SK-N-SH treated with all-trans-retinoic acid at 6 μM for 48 hours (cell line): Measurements from ENCODE around the gene TBC1D2B.
A peak's percentile ranks its signal among the peaks of the same experiment; 100 is the strongest.
"Not testable (repeated sequence)": the region's sequence is repeated elsewhere in the genome, so short reads cannot be mapped to it uniquely, and the experiment has no call there.

ENCODE experiments used
- ATAC-seq: fragments of 200-7000 bp; cut with Tn5 transposase; 3 replicates; pipeline ENCODE4 v1.9.1; 2020; ENCODE audit warnings: mild to moderate bottlenecking, moderate library complexity
- ARNTL ChIP-seq: fragments of 450-650 bp; formaldehyde crosslinking; IDR thresholded peaks from 2 replicates; pipeline ENCODE4 v1.5.0; 2020; ENCODE audit warnings: low read depth, mild to moderate bottlenecking, moderate library complexity, borderline replicate concordance
- BACH2 ChIP-seq: fragments of 250-450 bp; sonication (Bioruptor Pico); IDR thresholded peaks from 2 replicates; pipeline ENCODE4 v1.9.0; 2021; ENCODE audit warnings: mild to moderate bottlenecking, borderline replicate concordance
- CSDC2 ChIP-seq: fragments of 250-450 bp; sonication (Bioruptor Pico); IDR thresholded peaks from 2 replicates; pipeline ENCODE4 v1.5.0; 2020; ENCODE audit warnings: mild to moderate bottlenecking, moderate library complexity
- GLIS3 ChIP-seq: fragments of 250-450 bp; sonication (Bioruptor Pico); IDR thresholded peaks from 2 replicates; pipeline ENCODE4 v1.5.0; 2020; ENCODE audit warnings: mild to moderate bottlenecking, moderate library complexity
- PATZ1 ChIP-seq: fragments of 250-450 bp; sonication (Bioruptor Pico); IDR thresholded peaks from 2 replicates; pipeline ENCODE4 v1.8.0; 2020; ENCODE audit warnings: mild to moderate bottlenecking, moderate library complexity, borderline replicate concordance
- PPARA ChIP-seq: fragments of 250-450 bp; sonication (Bioruptor Pico); IDR thresholded peaks from 2 replicates; pipeline ENCODE4 v1.5.0; 2020; ENCODE audit warnings: mild to moderate bottlenecking, borderline replicate concordance
- RARB ChIP-seq: fragments of 250-450 bp; sonication (Bioruptor Pico); IDR thresholded peaks from 2 replicates; pipeline ENCODE4 v1.8.0; 2021; ENCODE audit warnings: mild to moderate bottlenecking, moderate library complexity
- ZFP3 ChIP-seq: fragments of 250-450 bp; sonication (Bioruptor Pico); IDR thresholded peaks from 2 replicates; pipeline ENCODE4 v1.5.0; 2020; ENCODE audit warnings: mild to moderate bottlenecking, moderate library complexity
- ZFP30 ChIP-seq: fragments of 450-650 bp; formaldehyde crosslinking; IDR thresholded peaks from 2 replicates; pipeline ENCODE4 v1.5.0; 2022; ENCODE audit warnings: mild to moderate bottlenecking, moderate library complexity
- ZNF70 ChIP-seq: fragments of 450-650 bp; formaldehyde crosslinking; IDR thresholded peaks from 2 replicates; pipeline ENCODE4 v1.5.0; 2020; ENCODE audit warnings: mild to moderate bottlenecking, moderate library complexity
- ZNF8 ChIP-seq: fragments of 450-650 bp; formaldehyde crosslinking; IDR thresholded peaks from 2 replicates; pipeline ENCODE4 v1.5.0; 2020; ENCODE audit warnings: mild to moderate bottlenecking, moderate library complexity
- TF ChIP-seq, protein P1 (sequence below): fragments of 250-450 bp; sonication (Bioruptor Pico); IDR thresholded peaks from 2 replicates; pipeline ENCODE4 v1.8.0; 2021; ENCODE audit warnings: low read depth, mild to moderate bottlenecking, moderate library complexity, borderline replicate concordance
- TF ChIP-seq, protein P2 (sequence below): fragments of 250-450 bp; sonication (Bioruptor Pico); IDR thresholded peaks from 2 replicates; pipeline ENCODE4 v1.5.1; 2021; ENCODE audit warnings: mild to moderate bottlenecking, moderate library complexity

TBC1D2B gene

GRCh38 chr15:77974416-77975331 lies 102.8 kb downstream of the TBC1D2B start (continued):
- TF ChIP-seq PATZ1 (CRISPR knock-in tag) (no peak), PPARA (no peak), ZFP3 (CRISPR knock-in tag) (no peak), ZFP30 (CRISPR knock-in tag) (no peak), ZNF70 (no peak)
- TF ChIP-seq, protein P1, sequence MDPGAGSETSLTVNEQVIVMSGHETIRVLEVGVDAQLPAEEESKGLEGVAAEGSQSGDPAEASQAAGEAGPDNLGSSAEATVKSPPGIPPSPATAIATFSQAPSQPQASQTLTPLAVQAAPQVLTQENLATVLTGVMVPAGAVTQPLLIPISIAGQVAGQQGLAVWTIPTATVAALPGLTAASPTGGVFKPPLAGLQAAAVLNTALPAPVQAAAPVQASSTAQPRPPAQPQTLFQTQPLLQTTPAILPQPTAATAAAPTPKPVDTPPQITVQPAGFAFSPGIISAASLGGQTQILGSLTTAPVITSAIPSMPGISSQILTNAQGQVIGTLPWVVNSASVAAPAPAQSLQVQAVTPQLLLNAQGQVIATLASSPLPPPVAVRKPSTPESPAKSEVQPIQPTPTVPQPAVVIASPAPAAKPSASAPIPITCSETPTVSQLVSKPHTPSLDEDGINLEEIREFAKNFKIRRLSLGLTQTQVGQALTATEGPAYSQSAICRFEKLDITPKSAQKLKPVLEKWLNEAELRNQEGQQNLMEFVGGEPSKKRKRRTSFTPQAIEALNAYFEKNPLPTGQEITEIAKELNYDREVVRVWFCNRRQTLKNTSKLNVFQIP (CRISPR knock-in tag) = no peak
- TF ChIP-seq, all 23 proteins: peak for 0

- TF ChIP-seq, protein P2, sequence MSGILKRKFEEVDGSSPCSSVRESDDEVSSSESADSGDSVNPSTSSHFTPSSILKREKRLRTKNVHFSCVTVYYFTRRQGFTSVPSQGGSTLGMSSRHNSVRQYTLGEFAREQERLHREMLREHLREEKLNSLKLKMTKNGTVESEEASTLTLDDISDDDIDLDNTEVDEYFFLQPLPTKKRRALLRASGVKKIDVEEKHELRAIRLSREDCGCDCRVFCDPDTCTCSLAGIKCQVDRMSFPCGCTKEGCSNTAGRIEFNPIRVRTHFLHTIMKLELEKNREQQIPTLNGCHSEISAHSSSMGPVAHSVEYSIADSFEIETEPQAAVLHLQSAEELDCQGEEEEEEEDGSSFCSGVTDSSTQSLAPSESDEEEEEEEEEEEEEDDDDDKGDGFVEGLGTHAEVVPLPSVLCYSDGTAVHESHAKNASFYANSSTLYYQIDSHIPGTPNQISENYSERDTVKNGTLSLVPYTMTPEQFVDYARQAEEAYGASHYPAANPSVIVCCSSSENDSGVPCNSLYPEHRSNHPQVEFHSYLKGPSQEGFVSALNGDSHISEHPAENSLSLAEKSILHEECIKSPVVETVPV (CRISPR knock-in tag) = no peak
- no peak for TF ChIP-seq RARB (CRISPR knock-in tag)
- peak; percentile 89 for ATAC-seq
Measured at GRCh38 chr15:77974098-77974414, 103.5 kb downstream of the TBC1D2B start.

DNA sequence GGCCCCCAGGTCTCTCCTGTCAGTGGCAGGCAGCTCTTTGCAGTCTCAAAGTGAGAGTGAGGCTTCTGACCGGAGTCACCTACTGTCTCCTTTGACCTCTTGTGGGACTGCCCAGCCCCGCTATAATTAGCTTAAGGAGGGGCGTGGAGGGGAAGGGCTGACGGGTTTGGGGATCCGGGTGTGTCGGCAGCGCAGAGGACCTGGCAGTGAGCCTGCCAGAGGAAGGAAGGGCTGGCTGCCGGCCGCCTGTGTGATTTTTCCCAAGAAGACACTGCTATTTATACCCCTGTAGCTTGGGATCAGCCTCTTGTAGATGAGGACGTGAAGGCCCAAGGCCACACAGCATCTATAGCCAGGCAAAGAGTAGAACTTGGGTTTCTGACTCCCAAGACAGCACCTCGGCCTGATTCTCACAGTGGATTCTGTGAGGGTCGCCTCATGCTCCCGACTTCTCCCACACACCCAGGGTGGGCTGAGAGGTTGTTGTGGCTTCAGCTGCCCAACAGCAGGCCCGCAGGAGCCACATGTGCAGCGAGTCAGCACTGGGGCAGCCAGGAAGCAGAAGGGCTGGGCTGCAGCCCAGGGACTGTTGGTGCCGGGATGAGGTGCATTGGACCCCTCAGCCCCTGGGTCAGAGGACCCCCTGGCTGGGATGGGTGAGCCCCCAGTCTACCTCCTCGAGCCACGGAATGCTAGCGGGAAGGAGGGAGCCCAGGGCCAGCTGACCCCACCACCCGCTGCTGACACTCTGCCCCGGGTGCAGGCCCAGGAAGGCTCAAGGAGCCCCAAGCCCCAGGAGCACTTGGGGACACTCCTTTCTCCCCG lies 104.0 kb downstream of the TBC1D2B start:
- peak; percentile 48 for ATAC-seq

GRCh38 chr15:77972706-77973105 lies 104.8 kb downstream of the TBC1D2B start:
- not testable (repeated sequence) for ATAC-seq

DNA sequence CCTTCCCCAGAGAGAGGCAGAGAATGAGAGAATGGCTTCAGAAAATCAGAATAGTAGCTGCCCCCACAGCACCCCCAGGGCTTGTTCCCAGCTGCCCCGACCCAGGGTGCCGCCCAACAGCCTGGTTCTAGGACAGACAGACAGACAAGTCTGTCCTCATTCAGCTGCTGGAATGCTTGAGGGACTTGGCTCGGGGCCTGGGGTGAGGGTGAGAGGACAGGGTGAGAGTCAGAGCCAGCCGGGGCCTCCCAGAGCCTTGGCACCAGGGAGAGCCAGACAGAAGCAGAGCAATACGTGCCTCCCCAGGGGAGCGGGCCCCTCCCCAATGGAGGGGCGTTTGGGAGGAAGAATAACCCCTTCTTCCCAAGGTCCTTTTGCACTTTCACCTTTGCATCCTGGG lies 105.6 kb downstream of the TBC1D2B start:
- ATAC-seq = not testable (repeated sequence)

DNA sequence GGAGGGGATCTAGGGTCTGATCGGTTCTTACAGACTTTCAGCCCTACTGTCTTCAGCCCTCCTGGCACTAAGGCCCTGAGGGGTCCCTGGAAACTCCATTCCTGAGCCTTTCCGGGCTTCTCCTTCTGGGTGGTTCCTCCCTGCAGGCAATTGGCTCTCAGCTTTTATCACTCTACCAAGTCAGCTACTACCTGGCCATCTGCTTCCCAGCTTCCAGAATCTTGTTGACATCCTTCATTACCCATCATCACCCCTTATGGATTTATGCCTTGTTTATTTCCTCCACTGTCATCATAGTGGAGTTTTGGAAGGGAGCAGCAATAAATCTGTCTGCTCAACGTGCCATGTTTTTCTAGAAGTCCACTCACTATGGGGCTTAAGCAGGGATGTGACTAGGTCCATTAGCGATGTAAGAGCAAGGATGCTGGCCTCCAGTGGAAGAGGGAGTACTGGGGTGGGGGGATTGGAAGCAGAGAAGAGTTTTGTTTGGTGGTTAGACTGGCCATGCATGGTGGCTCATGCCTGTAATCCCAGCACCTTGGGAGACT lies 106.6 kb downstream of the TBC1D2B start:
- not testable (repeated sequence) for ATAC-seq

GRCh38 chr15:77969055-77969454 lies 108.5 kb downstream of the TBC1D2B start:
- TF ChIP-seq PPARA (no peak), BACH2 (CRISPR knock-in tag) (no peak), RARB (CRISPR knock-in tag) (no peak), CSDC2 (CRISPR knock-in tag) (no peak), ZNF8 (CRISPR knock-in tag) (no peak), ARNTL (CRISPR knock-in tag) (no peak), PATZ1 (CRISPR knock-in tag) (no peak), GLIS3 (no peak), ZNF70 (no peak)
- TF ChIP-seq, protein P2 (CRISPR knock-in tag) = no peak

More at GRCh38 chr15:77969055-77969454, 108.5 kb downstream of the TBC1D2B start:
- ATAC-seq = no peak
